Osteoblast (primary cell): Measurements from ENCODE around the gene SYT9. TPM values are rescaled to one million over a fixed set of nuclear protein-coding genes. Genes with fewer than 3 reads are reported as not detected.

Experiments
- DNase-seq: peaks from one replicate; pipeline ENCODE4 v3.0.0; 2011; ENCODE audit warnings: low spot score, mixed read lengths; ENCODE audit not compliant: insufficient read length; ENCODE audit errors: missing footprints
- H2AFZ ChIP-seq: 2 replicates; pipeline ENCODE4 v1.6.0; 2011; ENCODE audit warnings: mild to moderate bottlenecking, low read length
- H3K27ac ChIP-seq: 2 replicates; pipeline ENCODE4 v1.5.1; 2011; ENCODE audit warnings: mild to moderate bottlenecking, low read depth, low read length, moderate library complexity
- H3K27me3 ChIP-seq: 2 replicates; pipeline ENCODE4 v1.6.0; 2012; ENCODE audit warnings: mild to moderate bottlenecking, control low read depth, inconsistent platforms, low read length, moderate library complexity; ENCODE audit not compliant: insufficient read depth
- H3K36me3 ChIP-seq: 2 replicates; pipeline ENCODE4 v1.5.1; 2011; ENCODE audit warnings: mild to moderate bottlenecking, low read length, control low read depth, moderate library complexity; ENCODE audit not compliant: insufficient read depth
- H3K4me1 ChIP-seq: 2 replicates; pipeline ENCODE4 v1.5.1; 2011; ENCODE audit warnings: mild to moderate bottlenecking, low read length, control low read depth, moderate library complexity; ENCODE audit not compliant: insufficient read depth
- H3K4me2 ChIP-seq: 2 replicates; pipeline ENCODE4 v1.6.0; 2011; ENCODE audit warnings: mild to moderate bottlenecking, low read length; ENCODE audit not compliant: insufficient read depth
- H3K4me3 ChIP-seq: fragments of 200-600 bp; sonication (generic); 3 replicates; pipeline ENCODE4 v1.5.1; 2012; ENCODE audit warnings: mild to moderate bottlenecking, low read length, inconsistent platforms; ENCODE audit not compliant: insufficient read depth
- H3K79me2 ChIP-seq: 2 replicates; pipeline ENCODE4 v1.6.0; 2012; ENCODE audit warnings: mild to moderate bottlenecking, low read length, control low read depth, inconsistent platforms; ENCODE audit not compliant: insufficient read depth
- H3K9me3 ChIP-seq: 2 replicates; pipeline ENCODE4 v1.5.1; 2011; ENCODE audit warnings: low read depth, low read length, control low read depth
- H4K20me1 ChIP-seq: 2 replicates; pipeline ENCODE4 v1.6.0; 2012; ENCODE audit warnings: mild to moderate bottlenecking, low read length, control low read depth; ENCODE audit not compliant: insufficient read depth
- total RNA-seq: library from RNA; depleted of rRNA; stranded (reverse); fragments of >200 nt; gene quantifications from 2 replicates; pipeline ENCODE4 v1.2.3, GENCODE V29; 2012
- TF ChIP-seq, protein P1 (sequence below): IDR thresholded peaks from 2 replicates; pipeline ENCODE4 v1.5.1; 2011; ENCODE audit warnings: mild to moderate bottlenecking, low read depth, low read length, moderate library complexity; ENCODE audit errors: extremely low read depth

Gene SYT9
- total RNA-seq, 1 donor: not detected

DNA sequence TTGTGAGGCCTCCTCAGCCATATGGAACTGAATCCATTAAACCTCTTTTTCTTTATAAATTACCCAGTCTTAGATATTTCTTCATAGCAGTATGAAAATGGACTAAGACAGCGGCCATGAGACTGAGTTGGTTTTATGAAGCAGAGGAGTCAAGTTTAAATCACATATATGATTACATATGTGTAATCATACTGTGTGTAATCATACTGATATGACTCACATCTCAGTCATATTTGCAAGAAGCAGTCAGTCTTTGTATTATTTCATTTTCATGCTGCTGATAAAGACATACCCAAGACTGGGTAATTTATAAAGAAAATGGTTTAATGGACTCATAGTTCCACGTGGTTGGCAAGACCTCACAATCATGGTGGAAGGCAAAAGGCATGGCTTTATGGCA is 89.8 kb downstream of the SYT9 start:
- H4K20me1 ChIP-seq: no peaks in the 10 kb centered on the region
- no peak overlapping the region for H3K4me2 ChIP-seq
- H3K27ac ChIP-seq: no peak overlapping the region
- H3K9me3 ChIP-seq: no peaks in the 10 kb centered on the region
- TF ChIP-seq, protein P1, sequence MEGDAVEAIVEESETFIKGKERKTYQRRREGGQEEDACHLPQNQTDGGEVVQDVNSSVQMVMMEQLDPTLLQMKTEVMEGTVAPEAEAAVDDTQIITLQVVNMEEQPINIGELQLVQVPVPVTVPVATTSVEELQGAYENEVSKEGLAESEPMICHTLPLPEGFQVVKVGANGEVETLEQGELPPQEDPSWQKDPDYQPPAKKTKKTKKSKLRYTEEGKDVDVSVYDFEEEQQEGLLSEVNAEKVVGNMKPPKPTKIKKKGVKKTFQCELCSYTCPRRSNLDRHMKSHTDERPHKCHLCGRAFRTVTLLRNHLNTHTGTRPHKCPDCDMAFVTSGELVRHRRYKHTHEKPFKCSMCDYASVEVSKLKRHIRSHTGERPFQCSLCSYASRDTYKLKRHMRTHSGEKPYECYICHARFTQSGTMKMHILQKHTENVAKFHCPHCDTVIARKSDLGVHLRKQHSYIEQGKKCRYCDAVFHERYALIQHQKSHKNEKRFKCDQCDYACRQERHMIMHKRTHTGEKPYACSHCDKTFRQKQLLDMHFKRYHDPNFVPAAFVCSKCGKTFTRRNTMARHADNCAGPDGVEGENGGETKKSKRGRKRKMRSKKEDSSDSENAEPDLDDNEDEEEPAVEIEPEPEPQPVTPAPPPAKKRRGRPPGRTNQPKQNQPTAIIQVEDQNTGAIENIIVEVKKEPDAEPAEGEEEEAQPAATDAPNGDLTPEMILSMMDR: no peak
- H3K4me1 ChIP-seq: no peaks in the 10 kb centered on the region
- H2AFZ ChIP-seq: no peak overlapping the region
- no peak for DNase-seq
- no peaks in the 10 kb centered on the region for H3K27me3 ChIP-seq
- H3K4me3 ChIP-seq: no peak overlapping the region
- H3K36me3 ChIP-seq: no peaks in the 10 kb centered on the region
- H3K79me2 ChIP-seq: no peaks in the 10 kb centered on the region

DNA sequence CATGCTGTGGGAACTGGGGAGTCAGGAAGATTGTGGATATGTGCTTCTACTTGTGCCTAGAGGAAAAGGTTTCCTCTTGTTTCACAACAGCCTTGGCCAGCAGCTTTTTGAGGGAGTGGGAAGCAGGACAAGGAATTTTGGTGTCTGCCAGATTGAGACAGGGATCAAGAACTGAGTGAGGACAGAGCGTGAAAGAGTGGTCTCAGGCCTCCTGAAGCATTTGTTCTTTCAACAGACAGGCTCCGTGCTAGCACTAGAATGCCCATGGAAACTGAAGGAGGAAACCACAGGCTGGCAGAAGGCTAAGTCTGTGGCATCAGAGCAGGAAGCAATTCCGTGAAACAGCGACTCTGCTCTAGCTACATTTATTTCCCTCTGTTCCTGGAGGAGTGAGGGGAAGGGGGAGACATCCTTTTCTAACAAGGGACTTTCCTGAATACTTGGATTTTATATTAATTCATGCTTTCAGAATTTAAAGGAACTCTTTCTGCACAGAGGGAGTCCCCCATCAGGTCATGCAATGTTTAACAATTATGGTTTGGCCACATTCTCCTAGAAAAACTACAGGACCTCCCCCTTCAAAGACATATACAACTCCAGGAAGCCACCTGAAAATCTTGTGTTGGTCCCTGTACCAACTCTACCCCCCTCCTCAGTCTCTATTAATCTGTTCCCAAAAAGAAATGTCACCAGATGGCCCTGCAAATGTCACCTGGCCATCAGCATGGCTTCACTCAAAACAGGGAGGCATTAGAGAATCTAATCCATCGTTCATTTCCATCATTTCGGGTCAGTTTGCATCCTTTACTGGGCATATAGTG is 96.1 kb downstream of the SYT9 start:
- Histone ChIP-seq H3K27me3 (no peaks in the 10 kb centered on the region), H3K27ac (no peak overlapping the region), H2AFZ (no peak overlapping the region), H3K4me3 (no peak overlapping the region), H3K9me3 (no peaks in the 10 kb centered on the region), H3K4me1 (no peaks in the 10 kb centered on the region), H3K36me3 (no peaks in the 10 kb centered on the region), H3K4me2 (no peak overlapping the region), H4K20me1 (no peaks in the 10 kb centered on the region), H3K79me2 (no peaks in the 10 kb centered on the region)
- no peak for DNase-seq
- TF ChIP-seq, protein P1: no peak

DNA sequence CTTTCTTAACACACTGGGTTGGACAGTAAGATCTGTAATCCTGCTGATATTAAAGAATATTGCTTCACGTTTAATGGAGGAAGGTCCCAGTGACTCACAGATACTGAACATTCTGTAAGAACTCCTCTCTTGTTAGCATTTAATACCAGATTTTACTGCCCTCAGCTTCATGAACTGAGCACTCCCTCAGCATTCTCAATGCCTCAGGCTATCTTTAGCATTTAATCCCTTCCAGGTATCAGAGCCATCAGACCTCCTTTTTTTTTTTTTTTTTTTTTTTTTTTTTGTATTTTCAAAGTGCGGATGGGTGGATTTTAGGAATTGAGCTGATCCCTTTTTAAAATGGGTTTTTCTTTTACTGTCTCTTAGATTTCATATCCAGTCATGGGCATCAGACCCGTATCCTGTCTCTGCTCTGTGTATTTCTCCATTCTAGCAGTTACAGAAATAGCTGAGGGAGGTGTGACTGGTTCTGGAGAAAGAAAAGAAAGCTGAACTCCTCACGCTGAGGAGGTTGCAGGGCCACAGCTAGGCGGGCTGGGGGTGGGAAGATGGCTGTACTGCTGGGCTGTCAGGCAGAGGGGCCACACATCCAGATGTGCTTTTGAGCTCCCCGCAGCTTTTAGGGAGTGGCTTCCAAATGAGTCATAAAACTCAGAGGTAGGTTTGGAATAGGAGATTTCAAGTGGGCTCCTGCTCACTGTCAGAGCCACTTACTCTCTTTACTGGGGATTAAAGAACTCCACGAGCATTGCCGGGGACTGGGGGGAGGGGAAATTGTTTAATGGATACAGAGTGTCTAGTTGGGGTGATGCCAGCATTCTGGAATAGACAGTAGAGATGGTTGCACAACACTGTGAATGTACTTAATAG is 97.0 kb downstream of the SYT9 start:
- Histone ChIP-seq H2AFZ (no peak overlapping the region), H4K20me1 (no peaks in the 10 kb centered on the region), H3K4me1 (no peaks in the 10 kb centered on the region), H3K4me2 (no peak overlapping the region), H3K79me2 (no peaks in the 10 kb centered on the region), H3K27me3 (no peaks in the 10 kb centered on the region), H3K9me3 (no peaks in the 10 kb centered on the region), H3K36me3 (no peaks in the 10 kb centered on the region), H3K4me3 (no peak overlapping the region), H3K27ac (no peak overlapping the region)
- TF ChIP-seq, protein P1: no peak
- DNase-seq: no peak

DNA sequence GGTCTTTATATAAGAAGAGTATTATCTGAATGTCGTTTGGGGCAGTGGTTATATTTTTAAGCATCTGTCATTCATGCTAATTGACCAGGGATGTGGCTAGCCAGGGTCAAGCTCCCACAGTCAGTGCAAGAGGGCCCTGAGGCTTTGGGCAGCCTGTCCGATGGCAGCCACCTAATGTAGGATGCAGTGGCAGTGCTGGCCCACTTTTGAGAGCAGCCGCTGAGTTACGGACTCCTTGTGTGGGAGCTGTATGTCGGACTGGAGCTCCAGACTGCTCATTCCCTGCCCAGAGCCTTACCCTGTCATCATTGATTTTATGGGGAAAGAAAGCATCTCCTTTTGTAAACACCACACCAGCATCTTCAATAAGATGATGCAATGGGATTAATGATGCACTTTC is 99.5 kb downstream of the SYT9 start:
- DNase-seq: no peak
- no peak overlapping the region for H2AFZ ChIP-seq
- H4K20me1 ChIP-seq: no peaks in the 10 kb centered on the region
- H3K79me2 ChIP-seq: no peaks in the 10 kb centered on the region
- H3K36me3 ChIP-seq: no peaks in the 10 kb centered on the region
- H3K9me3 ChIP-seq: no peaks in the 10 kb centered on the region
- H3K27ac ChIP-seq: no peak overlapping the region
- H3K27me3 ChIP-seq: no peaks in the 10 kb centered on the region
- H3K4me2 ChIP-seq: no peak overlapping the region
- TF ChIP-seq, protein P1: no peak
- H3K4me1 ChIP-seq: no peaks in the 10 kb centered on the region
- H3K4me3 ChIP-seq: no peak overlapping the region
